ENCODE measurements around the gene ASCL2. TPM values are rescaled to one million over a fixed set of nuclear protein-coding genes. Genes with fewer than 3 reads are reported as not detected.

The ASCL2 gene
- total RNA-seq, 2 experiments from 2014 or later = not detected

- intact Hi-C loops (cut with micrococcal nuclease; ENCODE audit: unreplicated experiment) = loop anchor here (5.0 kb wide), 1 partner anchor 225 kb away; no protein-coding TSS in a partner anchor
- BruUV-seq (replicated peaks) = no TSS peak
- Histone ChIP-seq H3K79me2 (ENCODE audit: insufficient read depth, low read depth, low read length) (no peaks in the 10 kb centered on the region), H2AFZ (ENCODE audit: low read length) (no peak overlapping the region), H3K4me3 (ENCODE audit: low read depth, low read length, poor library complexity, severe bottlenecking) (no peak overlapping the region), H3K36me3 (ENCODE audit: insufficient read depth, low read length) (no peaks in the 10 kb centered on the region), H3K9me3 (ENCODE audit: low read length) (no peaks in the 10 kb centered on the region), H4K20me1 (ENCODE audit: insufficient read depth, low read length) (no peaks in the 10 kb centered on the region), H3K9me2 (ENCODE audit: insufficient read depth, low read length) (no peaks in the 10 kb centered on the region), H3K4me2 (ENCODE audit: low read length) (no peak overlapping the region), H3K4me1 (ENCODE audit: insufficient read depth, low read length, poor library complexity, severe bottlenecking) (peaks cover 8% of the 10 kb centered on the region), H3K27ac (ENCODE audit: low read depth, low read length, poor library complexity, severe bottlenecking) (no peak overlapping the region)
- DNase-seq (ENCODE audit: low spot score) = no peak
- ChIA-PET POLR2A (no interaction called here), CTCF (ENCODE audit: unreplicated experiment) (interaction anchor here (3.3 kb wide), 1 partner anchor 112 kb away, joined by 44 read pairs; no protein-coding TSS in a partner anchor)
- TF ChIP-seq, protein P1, sequence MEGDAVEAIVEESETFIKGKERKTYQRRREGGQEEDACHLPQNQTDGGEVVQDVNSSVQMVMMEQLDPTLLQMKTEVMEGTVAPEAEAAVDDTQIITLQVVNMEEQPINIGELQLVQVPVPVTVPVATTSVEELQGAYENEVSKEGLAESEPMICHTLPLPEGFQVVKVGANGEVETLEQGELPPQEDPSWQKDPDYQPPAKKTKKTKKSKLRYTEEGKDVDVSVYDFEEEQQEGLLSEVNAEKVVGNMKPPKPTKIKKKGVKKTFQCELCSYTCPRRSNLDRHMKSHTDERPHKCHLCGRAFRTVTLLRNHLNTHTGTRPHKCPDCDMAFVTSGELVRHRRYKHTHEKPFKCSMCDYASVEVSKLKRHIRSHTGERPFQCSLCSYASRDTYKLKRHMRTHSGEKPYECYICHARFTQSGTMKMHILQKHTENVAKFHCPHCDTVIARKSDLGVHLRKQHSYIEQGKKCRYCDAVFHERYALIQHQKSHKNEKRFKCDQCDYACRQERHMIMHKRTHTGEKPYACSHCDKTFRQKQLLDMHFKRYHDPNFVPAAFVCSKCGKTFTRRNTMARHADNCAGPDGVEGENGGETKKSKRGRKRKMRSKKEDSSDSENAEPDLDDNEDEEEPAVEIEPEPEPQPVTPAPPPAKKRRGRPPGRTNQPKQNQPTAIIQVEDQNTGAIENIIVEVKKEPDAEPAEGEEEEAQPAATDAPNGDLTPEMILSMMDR (conservative IDR thresholded peaks at IDR 0.05; ENCODE audit: low read length) = no peak
- TF ChIP-seq EZH2phosphoT487 (IDR thresholded peaks at IDR 0.05; ENCODE audit: borderline replicate concordance, low read depth, low read length) = no peak
Observed at GRCh38 chr11:2307501-2308331, 37.3 kb upstream of the ASCL2 start.

GRCh38 chr11:2306877-2307500, 36.6 kb upstream of the ASCL2 start:
- Histone ChIP-seq H3K4me3 (ENCODE audit: low read depth, low read length, poor library complexity, severe bottlenecking) (no peak overlapping the region), H3K27ac (ENCODE audit: low read depth, low read length, poor library complexity, severe bottlenecking) (no peak overlapping the region), H2AFZ (ENCODE audit: low read length) (no peak overlapping the region), H3K36me3 (ENCODE audit: insufficient read depth, low read length) (no peaks in the 10 kb centered on the region), H3K4me1 (ENCODE audit: insufficient read depth, low read length, poor library complexity, severe bottlenecking) (peaks cover 8% of the 10 kb centered on the region), H3K9me3 (ENCODE audit: low read length) (no peaks in the 10 kb centered on the region), H3K4me2 (ENCODE audit: low read length) (no peak overlapping the region), H3K9me2 (ENCODE audit: insufficient read depth, low read length) (no peaks in the 10 kb centered on the region), H3K79me2 (ENCODE audit: insufficient read depth, low read depth, low read length) (no peaks in the 10 kb centered on the region), H4K20me1 (ENCODE audit: insufficient read depth, low read length) (no peaks in the 10 kb centered on the region)
- TF ChIP-seq EZH2phosphoT487 (IDR thresholded peaks at IDR 0.05; ENCODE audit: borderline replicate concordance, low read depth, low read length) = no peak
- TF ChIP-seq, protein P1 (conservative IDR thresholded peaks at IDR 0.05; ENCODE audit: low read length) = no peak
- BruUV-seq (replicated peaks) = no TSS peak
- DNase-seq (ENCODE audit: low spot score) = no peak
- POLR2A ChIA-PET = interaction anchor here (1.1 to 1.3 kb wide), 2 partner anchors 71 to 112 kb away, joined by 3 to 4 read pairs; no protein-coding TSS in a partner anchor
- intact Hi-C loops (cut with micrococcal nuclease; ENCODE audit: unreplicated experiment) = loop anchor here (5.0 kb wide), 1 partner anchor 225 kb away; no protein-coding TSS in a partner anchor
- CTCF ChIA-PET (ENCODE audit: unreplicated experiment) = interaction anchor here (3.3 kb wide), 1 partner anchor 112 kb away, joined by 44 read pairs; no protein-coding TSS in a partner anchor
